ENCODE measurements around the gene GPR87.

GPR87 gene

DNA sequence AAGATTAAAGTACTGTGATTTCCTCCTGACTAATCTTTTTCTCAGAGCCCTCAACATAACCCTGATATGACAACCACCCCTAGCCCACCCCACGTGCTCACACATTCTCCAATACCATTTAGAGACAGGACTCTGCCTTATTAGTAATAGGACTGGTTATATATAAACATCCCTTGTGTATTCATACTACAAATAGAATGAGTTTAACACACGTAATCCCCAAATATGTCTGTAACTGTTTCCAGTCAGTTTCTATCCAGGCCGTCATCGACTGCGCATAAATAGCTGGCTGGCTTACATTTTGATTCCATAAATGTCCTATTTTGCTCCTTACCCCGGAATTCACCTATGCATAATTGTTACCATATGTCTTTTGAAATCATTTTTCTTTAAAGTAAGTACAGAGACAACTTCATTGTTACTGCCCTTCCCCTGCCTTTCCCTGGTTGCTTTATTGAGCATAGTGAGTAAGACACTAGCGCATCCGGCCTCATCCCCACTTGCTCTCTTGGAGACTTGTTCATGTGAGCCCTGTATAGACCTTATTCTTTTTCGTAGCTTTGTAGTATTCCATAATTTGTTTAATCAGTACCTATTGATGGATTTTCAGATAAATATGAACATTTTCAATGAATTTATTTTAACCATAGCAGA lies 34.8 kb downstream of the GPR87 start:
- no peak for DNase-seq

DNA sequence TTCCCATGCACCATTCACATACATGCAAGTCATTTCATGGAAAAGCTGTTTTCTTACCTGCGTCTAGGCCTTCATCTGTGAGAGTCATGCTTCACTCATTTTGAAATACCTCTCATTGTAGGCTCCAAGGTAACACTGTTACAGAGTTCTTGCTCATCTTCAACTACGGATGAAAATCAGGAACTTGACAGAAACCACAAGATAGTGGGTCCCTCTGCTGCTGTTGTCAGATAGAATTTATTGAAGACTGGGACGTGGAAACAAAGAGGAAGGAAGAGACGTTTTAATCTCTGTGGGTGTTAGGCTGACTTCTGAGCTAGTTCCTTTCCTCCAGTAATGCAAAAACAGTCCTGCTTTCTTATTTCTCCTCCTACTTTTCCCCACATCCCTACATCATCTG lies 38.4 kb downstream of the GPR87 start, which contains the start of gene P2RY14:
Gene P2RY14 (minus strand): TSS at position 313 of the 400 bp plus-strand sequence. CDS start 64,226 bp downstream, outside the sequence.
- DNase-seq, result no peak

DNA sequence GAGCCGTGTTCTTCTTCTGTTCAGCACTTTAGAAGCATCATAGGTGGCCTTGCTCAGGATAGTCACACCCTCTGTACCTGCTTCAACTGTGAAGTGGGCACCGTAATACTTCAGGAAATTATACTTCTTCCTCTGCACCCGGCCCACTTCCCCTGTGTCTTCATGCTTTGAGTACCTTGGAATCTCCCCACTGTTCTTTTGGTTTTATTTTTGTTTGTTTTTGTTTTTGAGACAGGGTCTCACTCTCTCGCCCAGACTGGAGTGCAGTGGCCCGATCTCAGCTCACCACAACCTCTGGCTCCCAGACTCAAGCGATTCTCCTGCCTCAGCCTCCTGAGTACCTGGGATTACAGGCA lies 40.0 kb downstream of the GPR87 start:
- DNase-seq, result no peak

DNA sequence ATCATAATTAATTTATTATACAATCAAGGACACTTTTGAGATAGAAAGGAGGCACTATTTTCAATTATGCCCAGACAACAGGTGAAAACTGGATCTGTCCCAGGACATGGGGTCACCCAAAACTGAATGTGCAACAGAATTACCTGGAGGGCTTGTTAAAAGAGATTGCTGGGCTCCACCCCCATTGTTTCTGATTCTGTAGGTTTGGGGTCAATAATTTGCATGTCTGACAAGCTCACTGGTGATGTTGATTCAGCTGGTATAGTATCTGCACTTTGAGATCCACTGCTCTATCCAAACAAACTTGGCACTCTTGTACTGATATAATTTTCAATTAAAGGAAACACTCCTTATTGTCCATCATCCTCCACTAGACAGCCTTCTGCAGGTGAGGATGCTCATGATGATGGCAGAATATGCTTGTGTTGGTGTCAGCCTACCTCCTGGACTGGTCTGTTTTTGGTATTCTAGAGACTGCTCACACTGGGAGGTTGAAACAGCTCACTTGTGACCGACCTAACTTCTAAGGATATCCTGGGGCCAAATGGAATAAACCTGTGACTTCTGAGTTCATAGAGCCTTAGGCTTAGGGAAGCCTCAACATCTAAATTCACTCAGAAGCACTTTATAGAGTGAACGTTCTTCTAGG lies 40.5 kb downstream of the GPR87 start:
- DNase-seq, result no peak

DNA sequence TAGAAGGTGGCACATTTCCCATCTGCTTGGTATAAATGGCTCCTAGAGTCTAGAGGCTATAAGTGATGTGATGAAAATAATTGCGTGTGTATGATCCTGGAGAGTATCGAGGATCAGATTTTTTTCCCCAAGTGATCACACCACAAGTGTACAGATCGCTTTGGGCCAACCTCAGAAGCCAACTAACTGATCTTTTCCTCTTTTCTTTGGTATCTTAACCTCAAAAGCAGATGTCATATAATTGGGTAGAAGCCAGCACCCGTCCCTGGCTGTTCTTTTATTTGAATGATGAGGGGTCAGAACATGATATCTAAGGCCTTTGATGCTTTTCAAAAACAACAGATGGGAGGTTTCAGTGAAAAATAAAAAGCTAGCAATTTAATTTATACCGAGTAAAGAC lies 41.5 kb downstream of the GPR87 start:
- DNase-seq, result no peak

DNA sequence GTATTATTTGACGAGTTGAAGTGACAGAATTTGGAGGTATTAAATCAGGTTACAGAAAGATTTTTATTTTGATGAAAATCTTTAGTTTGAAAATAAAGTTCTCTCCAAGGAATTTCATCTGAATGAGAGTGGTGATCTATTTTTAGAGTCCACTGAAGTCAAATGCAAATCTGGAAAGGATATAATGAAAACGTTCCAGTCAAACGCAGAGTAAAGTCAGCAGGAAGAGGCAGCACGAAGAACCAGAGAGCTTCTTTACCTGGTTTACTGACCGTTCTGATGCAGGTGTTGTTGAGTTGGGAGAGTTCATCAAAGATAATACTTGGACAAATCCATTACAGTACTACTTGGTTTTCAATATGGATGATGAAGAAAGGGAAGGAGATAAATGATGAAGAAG lies 47.0 kb downstream of the GPR87 start:
- no peak for DNase-seq

DNA sequence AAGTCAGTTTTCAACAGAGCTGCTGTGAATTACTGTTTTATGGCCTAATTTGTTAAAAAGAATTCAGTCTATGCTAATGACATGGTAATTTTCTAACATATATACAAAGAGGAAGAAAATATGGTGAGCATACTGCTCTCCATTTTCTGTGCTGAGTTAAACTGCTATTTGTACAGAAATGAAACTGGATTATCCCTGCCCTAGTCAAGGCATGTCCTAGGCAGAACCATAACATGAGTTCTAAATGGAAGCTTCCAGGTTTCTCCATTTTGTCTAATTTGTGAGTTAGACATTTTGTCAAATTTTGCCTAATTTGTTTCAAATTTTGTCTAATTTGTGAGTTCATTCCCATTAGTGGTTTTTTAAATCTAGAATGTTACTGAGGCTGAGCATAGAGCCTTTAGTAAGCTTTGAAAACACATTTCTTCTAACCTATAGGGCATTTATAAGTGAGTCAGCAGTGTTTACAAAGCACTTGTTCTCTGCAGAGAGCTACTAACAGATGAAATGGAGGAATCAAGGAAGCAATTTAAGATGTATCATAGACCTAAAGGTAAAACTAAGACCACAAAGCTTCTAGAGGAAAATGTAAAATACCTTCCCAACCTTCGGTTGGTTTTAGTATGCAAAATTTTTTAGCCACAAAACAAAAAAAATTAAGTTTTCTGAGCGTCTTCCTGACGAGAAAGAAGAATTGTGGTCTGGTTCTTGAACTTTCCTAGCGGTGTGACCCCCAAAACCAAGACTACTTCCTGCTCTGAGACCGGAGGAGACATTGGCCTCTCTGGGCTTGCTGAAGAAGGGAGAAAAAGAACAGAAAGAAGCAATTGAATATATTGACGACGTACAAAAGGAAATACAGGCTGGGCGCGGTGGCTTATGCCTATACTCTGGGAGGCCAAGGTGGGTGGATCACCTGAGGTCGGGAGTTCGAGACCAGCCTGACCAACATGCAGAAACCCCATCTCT lies 48.1 kb downstream of the GPR87 start:
- no peak for DNase-seq

DNA sequence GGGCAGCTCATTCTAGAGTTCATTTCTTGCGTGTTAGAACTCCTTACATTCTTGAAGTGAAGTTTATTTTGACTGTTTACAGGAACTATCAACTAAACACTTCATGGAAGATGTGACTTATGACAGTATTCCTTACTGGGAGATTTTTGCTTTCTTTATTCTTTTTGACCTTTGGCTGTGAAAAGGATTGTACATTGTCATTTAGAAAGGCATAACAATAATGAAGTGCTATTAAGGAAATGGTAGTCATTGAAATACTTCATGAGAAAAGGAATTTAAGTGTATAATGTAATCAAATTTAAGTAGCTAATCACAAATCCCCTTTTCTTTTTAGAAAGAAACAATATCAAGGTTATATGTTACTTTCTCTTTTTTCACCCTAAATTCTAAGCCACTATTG lies 49.6 kb downstream of the GPR87 start:
- DNase-seq, result no peak

DNA sequence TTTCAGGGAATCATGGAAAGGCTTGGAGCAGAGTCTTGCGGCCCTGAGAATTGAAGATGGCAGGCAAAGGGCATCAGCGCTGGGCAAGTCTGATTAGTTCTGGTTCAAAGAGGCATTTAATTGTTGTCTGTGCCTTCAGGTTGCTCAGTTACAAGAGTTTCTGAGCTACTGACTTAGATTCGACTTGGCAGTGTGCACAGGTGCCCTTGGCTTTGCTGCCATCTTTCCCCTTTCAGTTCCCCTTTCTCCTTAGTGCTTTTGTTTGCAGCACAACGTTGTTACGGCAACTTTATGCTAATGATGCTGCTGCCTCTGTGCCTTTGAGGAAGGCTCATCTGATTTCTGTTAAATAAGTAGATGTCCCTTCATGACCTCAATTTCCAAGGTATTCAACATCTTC lies 50.8 kb downstream of the GPR87 start:
- DNase-seq, result no peak

DNA sequence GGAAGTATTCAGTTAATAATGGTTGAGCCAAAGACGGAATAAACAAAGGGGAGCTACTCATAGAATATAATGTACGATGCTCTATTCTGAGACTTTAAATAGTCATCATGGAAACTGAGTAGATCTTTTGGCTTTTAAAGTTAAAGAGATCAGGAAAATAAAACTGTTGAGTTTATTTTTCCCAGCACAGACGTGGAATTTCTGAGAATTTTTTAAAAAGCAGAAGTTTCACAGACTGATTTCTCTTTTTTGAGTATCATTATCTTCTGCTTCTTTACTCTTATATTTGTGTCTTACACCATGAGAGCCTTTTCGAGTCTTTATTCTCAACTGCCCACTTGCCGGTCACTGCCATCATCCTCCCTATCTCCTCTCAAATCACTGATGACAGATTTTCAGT lies 51.5 kb downstream of the GPR87 start:
- no peak for DNase-seq

DNA sequence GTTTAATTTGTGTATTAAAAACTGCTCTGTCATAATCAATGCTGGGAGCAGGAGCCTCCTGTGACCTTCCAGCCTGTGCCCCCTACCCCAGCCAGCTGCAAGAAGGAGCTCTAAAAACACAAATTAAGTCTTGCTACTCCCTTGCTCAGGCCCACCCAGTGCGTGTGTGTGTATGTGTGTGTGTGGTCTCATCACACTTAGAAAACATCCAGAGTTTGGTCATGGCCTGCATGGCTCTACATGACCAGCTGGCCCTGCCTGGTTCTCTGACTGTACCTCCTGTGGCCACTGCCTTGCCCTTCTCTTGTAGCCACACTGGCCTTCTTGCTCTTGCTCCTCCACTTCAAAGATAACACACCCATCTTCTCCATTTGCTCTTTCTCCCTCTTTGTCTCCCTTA lies 52.0 kb downstream of the GPR87 start:
- no peak for DNase-seq

DNA sequence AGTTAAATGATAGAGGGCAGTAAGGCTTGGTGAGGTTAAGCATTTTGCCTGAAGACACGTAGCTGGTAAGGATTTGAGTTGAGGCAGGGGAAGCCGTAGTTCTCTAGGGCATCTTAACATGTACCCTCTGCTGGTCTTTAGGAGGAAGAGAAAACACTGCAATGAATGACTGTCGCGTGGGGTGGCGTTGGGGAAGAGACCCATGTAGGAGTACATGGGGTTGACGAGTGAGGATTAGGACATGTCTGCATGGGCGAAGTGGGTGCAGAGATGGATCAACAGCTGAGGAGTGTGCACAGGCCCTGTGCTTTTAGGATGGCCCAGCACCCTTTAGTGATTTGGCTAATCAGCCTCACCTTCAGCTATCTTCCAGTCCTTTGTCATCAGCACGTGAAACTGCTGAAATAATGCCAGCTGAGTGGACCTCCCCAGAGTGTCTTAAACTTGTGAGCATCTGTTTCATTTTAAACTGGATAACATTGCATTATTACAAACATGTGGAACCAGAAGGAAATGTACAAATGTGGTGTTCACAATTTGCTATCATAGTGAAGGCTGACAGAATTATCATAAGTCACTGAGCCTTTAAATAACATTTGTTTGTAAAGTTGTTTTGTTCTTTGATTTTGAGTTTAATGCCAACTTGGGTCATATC lies 53.6 kb downstream of the GPR87 start:
- DNase-seq, result no peak

DNA sequence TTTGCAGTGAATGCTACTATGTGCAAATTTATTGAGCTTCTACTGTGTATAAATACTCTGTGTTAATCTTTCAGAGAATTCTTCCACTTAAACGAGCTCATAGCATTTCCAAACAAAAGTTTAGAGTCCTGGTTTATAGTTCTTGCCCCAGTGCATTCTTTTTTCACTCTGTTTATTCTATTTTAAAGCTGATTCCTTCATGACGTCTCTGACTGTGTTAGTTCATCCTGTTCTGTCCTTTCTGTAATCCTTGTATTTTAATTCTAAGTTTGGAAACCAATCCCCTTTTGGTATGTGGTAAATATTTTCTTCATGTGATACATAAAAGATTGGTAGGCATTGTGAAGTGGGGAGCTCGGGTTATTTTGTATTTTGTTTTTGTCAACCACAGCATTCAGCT lies 57.0 kb downstream of the GPR87 start:
- no peak for DNase-seq

DNA sequence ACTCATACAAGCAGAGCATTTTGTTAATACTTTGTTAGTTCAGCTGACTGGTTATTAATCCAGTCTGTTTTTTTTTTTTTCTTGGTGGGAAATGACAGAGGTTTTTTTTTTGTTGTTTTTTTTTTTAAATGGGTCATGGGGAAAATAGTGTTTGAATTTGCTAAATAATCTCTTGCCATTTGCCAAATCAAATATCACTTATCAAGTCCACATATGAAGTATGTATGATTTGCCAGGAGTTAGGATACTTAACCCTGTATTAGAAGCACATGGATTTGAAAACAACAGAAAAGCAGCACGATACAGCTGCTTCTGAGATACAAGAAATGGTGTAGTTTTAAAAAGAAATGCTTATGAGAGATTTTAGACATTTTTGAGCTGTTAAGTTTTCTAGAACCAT lies 59.9 kb downstream of the GPR87 start:
- DNase-seq, result no peak

DNA sequence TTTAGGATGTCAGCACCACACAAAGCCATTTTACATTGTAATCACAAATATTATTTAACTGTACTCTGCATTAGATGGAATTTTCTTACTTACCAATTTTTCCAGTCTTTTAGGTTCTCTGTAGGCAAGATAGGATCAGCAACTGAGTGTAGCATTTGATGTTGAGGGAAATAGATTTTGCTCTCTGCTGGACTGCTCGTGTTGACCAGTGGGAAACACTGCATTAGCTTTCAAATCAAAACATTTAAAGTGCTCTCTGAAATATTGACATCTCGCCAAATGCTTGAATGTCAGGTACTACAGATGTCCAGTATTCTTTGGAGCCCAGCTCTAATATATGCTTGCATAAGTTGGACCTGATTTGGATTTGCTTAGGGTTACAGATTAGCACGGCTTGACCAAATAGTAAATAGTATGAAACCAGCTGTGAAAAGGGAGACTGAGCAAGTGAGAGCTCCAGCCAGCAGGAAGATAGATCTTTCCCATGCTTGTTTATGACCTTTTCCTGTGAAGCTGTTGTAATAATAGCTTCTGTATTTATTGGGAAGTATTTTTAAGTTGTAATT lies 67.8 kb downstream of the GPR87 start:
- DNase-seq, result no peak

Measured in activated CD4-positive, CD25-positive, alpha-beta regulatory T cell treated with anti-CD3 and anti-CD28 coated beads, Interleukin-2, amount 50 U/mL, for 72 hours (primary cell).